8988T (cell line): Measurements from ENCODE around the gene CLRN3.

Source experiments
- DNase-seq: peaks from one replicate; pipeline ENCODE4 v3.0.0; 2011

The CLRN3 gene

DNA sequence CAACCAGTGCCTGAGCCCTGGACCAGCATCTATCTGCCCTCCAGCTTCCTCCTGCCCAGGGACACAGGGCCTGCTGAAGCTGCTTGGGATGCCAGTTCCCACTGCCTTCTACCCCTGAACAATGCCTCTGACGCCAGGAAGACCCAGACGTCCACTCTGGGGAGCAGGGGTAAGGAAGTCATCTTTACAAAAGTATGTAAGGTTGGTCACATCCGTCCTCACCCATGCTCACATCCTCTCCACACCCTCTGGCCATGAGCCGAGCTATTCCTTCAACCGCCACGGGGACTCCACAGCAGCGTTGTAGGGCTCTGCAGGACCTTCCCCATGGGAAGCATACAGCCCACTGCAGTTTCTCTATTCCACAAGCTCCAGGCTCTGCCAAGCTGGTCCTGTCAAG is 58.5 kb downstream of the CLRN3 start:
- DNase-seq = no peak

DNA sequence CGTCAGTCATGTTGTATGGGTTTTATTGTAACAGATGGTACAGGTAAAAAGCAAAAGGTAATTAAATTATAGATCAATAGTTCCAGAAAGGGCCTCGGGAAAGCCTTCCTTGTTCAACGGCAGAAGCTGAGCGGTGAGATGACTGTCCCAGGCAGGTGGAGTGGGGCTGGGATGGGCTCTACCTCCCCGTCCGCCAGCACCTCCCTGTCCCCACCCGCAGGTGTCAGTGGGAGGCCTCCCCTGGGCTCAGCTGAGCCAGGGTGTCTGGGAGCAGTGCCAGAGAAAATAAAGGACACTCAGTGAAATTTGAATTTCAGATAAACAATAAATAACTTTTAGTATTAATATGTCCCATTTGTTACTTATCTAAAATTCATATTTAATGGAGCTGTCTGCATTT is 58.9 kb downstream of the CLRN3 start:
- no peak for DNase-seq

DNA sequence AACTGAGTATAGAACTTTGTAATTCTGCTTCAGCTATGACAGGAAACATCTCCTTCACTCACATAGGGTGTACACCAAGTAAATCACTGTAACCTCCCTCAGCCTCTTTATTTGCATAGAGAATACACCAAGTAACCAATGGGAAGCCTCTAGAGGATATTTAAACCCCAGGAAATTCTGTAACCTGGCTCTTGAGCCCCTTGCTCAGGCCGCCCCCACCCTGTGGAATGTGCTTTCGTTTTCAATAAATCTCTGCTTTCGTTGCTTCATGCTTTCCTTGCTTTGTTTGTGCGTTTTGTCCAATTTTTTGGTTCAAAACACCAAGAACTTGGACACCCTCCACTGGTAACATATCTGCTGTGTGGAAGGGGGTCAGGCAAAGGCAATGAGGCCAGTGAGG is 60.2 kb downstream of the CLRN3 start:
- DNase-seq = no peak

DNA sequence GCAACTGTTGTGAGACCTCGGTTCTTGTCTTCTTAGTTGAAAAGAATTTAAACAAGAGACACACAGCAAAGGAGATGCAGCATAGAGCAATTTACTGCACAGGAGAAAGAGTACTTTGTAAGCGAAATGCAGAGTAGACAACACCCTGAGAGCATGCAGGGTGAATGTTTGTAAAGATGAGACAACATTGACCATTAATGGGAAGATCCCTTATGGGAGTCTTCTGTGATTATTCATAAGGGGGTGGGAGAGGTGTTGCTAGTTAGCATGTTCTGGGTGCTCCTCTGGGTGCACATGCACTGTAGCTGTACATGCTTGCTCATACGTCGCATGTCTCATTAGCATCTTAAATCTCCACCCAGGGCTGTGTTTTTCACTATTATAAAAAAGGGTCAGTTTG is 62.3 kb downstream of the CLRN3 start:
- DNase-seq = no peak
